22Rv1 (cell line): Measurements from ENCODE around the gene ADRA2A.
A peak's percentile ranks its signal among the peaks of the same experiment; 100 is the strongest.

ENCODE experiments used
- CTCF ChIP-seq: fragments of 450-650 bp; IDR thresholded peaks from 2 replicates; pipeline ENCODE4 v1.5.1; 2017; ENCODE audit warnings: mild to moderate bottlenecking
- ZFX ChIP-seq: fragments of 450-650 bp; IDR thresholded peaks from 2 replicates; pipeline ENCODE4 v1.6.1; 2017; ENCODE audit warnings: antibody characterized with exemption, borderline replicate concordance

- TF ChIP-seq CTCF, result peak; percentile 90
- TF ChIP-seq ZFX, result no peak
These were observed 593 bp upstream of the ADRA2A start for GRCh38 chr10:111076191-111076681.
